HG03571 (cell line): ENCODE measurements around the gene PIGQ.

ENCODE experiments used
- ATAC-seq: cut with Tn5 transposase; IDR thresholded peaks from one replicate; pipeline ENCODE4 v1.9.1; 2021; ENCODE audit not compliant: unreplicated experiment

PIGQ gene

DNA sequence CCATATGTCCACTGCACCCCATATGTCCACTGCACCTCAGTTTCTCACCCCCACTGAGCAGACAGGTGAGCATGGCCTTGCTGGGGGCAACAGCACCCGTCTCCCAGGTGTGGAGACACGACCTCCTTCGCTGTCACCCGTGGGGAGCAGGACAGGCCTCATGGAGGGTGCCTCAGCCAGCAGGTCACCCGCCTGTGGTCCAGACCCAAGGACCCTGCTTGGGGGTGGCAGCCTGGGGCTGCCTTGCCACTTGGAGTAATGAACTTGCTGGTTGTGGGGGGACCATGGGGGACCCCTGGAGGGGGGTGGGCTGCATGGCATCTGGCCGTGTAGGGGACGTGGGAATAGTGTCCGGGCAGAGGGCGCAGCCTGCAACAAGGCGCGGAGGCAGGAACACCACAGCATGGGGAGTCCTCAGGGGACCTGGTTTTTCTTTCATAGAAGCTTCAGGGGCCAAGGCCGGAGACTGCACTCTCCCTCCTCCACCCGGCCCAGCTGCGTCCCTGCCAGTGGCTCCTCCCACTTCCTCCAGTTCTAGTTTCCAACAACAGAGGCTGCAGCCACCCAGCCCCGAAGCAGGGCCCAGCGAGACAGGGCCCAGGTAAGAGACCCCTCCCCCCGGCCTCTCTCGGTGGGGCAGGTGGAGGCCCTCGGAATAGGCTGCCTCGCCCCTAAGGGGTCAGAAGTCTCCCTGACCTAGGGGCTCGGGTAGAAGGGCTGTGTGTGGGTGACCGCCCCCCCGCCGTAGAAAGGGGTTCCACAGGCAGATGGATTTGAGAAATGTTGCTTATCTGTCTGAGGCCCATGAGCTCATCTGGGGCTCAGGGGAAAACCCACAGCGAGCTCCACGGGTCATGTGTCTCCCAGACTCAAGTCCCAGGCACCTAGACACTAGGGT lies 3.0 kb upstream of the PIGQ start, which contains the start of gene NHLRC4:
TSS of gene NHLRC4 (plus strand) at position 531 of the 898 bp plus-strand sequence. CDS start 1,043 bp downstream, outside the sequence.
- ATAC-seq: peak; percentile 50

DNA sequence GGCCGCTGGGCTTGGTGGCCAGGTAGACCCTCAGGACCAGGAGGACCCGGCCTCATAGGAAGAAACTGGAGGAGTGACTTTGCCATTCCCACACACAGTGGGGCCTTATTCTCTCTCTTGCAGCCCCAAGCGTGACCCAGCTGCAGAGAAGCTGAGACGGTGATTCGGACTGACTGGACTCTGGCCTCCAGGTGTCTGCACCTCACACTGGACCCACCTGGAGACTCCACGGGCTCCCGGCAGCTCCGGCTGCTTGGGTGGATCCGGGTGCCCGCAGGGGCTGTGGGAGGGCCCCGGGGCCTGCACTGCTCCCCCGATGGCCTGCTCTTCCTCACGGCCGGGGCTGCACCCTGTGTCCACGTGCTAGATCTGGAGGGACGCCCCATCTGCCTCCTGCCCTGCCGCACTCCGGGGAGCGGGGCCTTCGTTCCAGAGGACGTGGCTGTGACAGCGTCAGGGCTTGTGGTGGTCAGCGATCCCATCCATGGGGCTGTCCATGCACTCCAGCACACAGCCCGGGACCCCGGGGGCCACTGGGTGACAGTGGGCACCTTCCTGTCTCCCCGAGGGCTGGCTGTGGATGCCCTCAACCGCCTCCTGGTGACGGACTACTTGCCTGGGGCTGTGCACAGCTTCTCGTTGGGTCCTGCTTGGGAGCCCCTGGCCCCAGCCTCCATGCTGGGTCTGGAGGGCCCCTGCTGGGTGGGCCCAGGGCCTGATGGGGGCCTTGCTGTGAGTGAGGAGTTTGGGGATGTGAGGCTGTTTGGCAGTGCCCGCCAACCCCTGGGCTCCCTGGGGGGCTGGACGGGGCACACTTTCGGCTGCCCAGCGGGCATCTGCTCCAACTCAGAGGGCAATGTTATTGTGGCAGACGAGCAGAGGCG lies 2.2 kb upstream of the PIGQ start:
- ATAC-seq: no peak

DNA sequence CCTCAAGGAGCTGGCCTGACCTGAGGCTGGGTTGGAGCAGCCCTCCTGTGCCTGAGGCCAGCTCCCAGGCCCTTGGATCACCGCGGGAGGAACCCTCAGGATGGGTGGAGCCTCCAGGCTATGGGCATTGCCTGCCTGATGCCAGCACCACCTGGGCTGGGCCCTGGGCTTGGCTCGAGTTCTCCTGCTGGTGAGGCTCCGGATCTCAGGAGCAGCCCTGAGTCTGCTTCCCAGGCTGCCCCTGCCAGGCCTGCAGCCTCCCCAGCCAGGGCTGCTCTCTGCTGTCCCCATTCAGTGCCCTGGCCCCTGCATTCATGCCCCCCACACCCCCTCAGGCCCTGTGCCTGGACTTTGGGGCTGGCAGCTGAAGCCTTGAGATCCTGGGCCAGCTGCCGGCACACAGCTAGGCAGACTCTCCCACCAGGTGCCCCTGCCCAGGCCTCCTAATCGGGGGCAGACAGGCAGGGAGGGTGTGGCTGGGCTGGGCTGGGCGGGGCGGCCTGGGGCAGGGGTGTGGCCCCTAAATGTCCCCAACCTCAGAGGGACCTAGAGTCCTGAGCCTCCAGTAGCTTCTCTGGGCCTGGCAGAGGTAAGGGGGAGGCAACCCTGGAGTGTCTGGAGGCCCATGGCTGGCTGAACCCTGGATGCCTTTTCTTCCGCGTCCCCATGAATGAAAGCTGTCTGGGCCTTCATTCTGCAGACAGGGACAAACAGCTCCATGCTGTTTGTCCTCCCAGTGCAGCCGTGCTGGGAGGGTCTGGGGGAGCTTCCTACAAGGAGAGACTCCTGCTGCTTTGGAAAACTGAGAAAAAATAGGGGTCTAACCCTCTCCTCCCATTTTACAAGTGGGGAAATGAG lies 1.1 kb upstream of the PIGQ start:
- ATAC-seq: no peak

GRCh38 chr16:572865-573650 lies 3.3 kb downstream of the PIGQ start:
- ATAC-seq: no peak

DNA sequence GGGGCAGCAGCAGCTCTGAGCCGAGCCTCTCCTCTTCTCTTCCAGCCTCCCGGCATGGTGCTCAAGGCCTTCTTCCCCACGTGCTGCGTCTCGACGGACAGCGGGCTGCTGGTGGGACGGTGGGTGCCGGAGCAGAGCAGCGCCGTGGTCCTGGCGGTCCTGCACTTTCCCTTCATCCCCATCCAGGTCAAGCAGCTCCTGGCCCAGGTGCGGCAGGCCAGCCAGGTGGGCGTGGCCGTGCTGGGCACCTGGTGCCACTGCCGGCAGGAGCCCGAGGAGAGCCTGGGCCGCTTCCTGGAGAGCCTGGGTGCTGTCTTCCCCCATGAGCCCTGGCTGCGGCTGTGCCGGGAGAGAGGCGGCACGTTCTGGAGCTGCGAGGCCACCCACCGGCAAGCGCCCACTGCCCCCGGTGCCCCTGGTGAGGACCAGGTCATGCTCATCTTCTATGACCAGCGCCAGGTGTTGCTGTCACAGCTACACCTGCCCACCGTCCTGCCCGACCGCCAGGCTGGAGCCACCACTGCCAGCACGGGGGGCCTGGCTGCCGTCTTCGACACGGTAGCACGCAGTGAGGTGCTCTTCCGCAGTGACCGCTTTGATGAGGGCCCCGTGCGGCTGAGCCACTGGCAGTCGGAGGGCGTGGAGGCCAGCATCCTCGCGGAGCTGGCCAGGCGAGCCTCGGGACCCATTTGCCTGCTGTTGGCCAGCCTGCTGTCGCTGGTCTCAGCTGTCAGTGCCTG lies 4.4 kb downstream of the PIGQ start:
- ATAC-seq: no peak

DNA sequence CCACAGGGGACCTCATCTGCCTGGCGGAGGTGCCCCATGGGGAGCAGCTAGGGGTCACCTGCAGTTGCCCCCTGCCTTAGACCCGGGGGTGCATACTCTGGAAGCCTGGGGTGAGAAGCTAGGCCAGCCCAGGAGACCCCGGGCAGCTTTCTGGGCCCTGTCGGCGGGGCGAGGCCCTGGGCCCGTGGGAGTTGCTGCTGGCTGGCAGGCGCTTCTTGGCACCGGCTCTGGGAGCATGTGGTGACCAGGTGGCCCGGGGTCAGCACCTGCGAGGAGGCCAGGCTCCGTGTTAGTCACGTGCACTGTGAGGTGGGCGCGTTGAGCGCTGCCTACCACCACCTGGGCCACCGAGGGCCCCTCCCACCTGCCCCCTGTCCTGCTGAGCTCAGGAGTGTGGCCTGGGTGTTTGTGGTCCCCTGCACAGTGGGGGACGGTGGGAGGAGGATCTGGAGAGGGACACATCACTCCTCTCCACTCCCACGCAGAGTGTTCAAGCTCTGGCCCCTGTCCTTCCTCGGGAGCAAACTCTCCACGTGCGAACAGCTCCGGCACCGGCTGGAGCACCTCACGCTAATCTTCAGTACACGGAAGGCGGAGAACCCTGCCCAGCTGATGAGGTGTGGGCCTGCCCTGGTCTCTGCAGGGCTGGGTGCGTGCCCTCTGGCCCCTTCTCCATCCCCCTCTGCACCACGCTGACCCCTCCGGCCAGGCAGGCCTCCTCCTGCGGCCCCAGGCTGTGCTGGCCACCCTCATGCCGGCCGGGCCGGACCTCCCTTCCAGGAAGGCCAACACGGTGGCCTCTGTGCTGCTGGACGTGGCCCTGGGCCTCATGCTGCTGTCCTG lies 5.8 kb downstream of the PIGQ start:
- ATAC-seq: no peak

DNA sequence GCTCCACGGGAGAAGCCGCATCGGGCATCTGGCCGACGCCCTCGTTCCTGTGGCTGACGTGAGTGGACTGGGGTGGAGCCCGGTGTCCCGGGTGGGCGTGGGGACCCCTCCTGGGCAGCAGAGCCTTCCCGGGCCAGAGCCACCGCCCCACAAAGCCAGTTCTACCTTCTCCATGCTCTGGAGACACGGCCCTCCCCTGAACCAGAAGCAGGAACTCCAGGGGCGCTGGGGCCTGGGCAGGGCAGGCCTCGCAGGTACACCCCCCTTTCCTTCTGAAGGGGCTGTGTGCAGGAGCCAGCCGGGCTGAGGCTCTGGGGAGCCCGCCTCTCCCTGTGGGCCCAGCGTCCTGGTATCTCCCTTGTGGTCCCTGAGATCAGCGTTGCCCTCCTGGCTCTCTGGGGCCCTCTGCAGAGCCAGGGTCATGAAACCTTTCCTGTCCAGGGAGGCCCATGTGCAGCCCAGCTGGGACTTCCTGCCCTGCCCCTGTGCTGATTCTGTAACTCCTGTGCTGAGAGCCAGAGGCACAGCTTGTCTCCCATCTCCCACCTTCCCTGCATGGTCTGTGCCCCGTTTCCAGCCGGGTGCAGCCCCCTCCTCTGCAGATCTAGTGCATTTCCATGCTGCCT lies 6.5 kb downstream of the PIGQ start:
- ATAC-seq: no peak

GRCh38 chr16:576823-577201 lies 7.0 kb downstream of the PIGQ start:
- ATAC-seq: no peak

DNA sequence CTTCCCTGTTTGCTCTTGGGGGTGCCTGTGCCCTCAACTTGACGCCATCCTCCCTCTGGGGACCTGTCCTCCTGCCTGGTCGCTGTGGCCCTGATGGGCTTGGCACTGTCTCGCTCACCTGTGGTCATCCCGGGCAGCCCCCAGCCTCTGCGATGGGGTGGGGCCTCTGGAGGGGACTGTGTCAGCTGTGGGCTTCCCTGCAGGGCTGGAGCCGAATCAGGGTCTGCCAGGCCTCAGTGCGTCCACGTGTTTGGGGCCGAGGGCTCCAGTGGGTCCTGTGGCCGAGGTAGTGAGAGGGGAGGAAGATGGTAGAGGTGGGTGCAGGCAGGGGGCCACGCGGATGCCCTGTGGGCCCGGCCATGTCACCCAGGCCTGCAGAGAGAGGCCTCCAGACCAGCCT lies 8.0 kb downstream of the PIGQ start:
- no peak for ATAC-seq

DNA sequence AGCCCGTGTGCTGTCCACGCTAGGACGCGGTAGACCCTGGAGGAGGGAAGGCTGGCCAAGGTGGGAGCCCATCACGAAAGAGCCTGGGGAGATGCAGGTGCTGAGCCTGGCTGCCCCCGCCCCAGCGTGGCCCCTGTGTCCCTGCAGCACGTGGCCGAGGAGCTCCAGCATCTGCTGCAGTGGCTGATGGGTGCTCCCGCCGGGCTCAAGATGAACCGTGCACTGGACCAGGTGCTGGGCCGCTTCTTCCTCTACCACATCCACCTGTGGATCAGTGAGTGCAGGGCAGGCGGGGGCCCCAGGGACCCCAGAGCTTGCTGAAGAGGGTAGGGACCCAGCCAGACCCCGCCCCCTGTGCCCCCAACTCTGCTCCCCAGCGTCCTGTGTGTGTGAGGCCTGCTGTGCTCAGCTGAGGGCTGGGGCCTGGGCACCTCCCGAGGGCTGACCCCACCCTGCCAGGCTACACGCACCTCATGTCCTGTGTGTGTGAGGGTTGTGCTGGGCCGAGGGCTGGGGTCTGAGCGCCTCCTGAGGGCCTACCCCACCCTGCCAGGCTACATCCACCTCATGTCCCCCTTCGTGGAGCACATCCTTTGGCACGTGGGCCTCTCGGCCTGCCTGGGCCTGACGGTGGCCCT lies 8.6 kb downstream of the PIGQ start:
- peak; percentile 7 for ATAC-seq

- peak; percentile 41 for ATAC-seq
Observed at GRCh38 chr16:578870-579405, 9.2 kb downstream of the PIGQ start.

DNA sequence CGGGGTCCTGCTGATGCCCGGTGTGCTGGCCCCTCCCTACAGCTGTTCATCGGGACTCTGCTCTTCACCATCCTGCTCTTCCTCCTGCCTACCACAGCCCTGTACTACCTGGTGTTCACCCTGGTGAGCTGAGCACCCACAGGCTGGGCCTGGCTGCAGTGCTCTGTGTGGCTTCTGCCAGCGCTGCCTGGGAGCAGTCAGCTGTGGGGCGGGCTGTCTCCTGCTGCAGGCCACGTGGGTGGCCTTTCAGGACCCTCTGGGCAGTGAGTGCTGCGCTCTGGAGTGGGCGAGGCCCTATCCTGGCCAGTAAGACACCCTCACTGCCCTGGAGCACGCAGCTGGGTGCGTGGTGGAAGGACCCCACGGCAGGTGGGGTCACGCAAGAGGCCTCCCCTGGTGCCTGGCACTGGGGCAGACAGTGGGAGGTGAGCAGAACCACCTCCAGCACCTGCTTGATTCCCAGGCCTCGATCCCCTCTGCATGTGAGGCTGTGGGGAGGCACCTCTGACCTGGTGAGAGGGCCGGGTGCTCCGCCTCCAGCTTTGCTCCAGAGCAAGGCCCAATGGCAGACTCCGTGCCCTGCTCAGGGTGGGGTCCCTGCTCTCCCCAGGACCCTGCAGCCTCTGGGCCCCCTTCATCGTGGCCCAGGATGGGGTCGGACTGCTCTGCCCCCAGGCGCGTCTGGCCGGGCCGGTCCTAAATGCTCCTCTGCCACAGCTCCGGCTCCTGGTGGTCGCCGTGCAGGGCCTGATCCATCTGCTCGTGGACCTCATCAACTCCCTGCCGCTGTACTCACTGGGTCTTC lies 10.6 kb downstream of the PIGQ start:
- no peak for ATAC-seq

- no peak for ATAC-seq
Observed at GRCh38 chr16:580946-581498, 11.3 kb downstream of the PIGQ start.

GRCh38 chr16:582218-582613 lies 12.4 kb downstream of the PIGQ start:
- no peak for ATAC-seq

GRCh38 chr16:582614-583331 lies 13.0 kb downstream of the PIGQ start:
- ATAC-seq: no peak

DNA sequence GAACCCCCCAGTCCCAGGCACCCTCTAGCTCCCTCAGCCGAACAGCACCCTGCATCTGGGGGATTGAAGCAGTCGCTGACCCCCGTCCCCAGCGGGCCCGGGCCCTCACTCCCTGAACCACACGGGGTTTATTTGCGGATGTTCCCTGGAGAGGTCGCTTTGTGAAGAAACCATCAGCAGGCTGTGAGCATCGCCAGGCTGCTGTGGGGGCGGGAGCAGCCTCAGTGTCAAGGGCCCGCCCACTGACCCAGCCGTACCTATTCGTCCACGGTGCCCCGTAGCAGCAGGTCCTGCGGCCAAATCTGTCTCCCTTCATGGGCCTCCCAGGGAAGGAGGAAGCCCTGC lies 13.7 kb downstream of the PIGQ start:
- ATAC-seq: no peak
